Natural killer cell (primary cell): ENCODE data around the gene WNK1. TPM values are rescaled to one million over a fixed set of nuclear protein-coding genes. Genes with fewer than 3 reads are reported as not detected.

ENCODE experiments used
- ATAC-seq, 3 donors: fragments of 150-1000 bp in 2 of 3; fragments of 200-7000 bp in 1 of 3; cut with Tn5 transposase; 1 replicate in 1 of 3; 2 replicates in 2 of 3; pipeline ENCODE4 v1.10.0; 2021; ENCODE audit warnings: mild to moderate bottlenecking in 2 of 3, moderate library complexity in 2 of 3
- DNase-seq, 2 donors: peaks; one replicate each; pipeline versions ENCODE4 v3.0.0 to v3.0.0-alpha.2; 2013 to 2021; ENCODE audit warnings: mixed read lengths in 1 of 2
- H3K27ac ChIP-seq: one replicate; pipeline ENCODE4 v1.5.1; 2013; ENCODE audit warnings: mild to moderate bottlenecking, low read length
- H3K27me3 ChIP-seq: one replicate; pipeline ENCODE4 v1.6.1; 2013; ENCODE audit warnings: low read length; ENCODE audit not compliant: control insufficient read depth, insufficient read depth
- H3K36me3 ChIP-seq: one replicate; pipeline ENCODE4 v1.6.1; 2013; ENCODE audit warnings: low read length; ENCODE audit not compliant: control insufficient read depth, insufficient read depth
- H3K4me1 ChIP-seq: one replicate; pipeline ENCODE4 v1.6.1; 2013; ENCODE audit warnings: low read length; ENCODE audit not compliant: control insufficient read depth, insufficient read depth
- H3K4me3 ChIP-seq: one replicate; pipeline ENCODE4 v1.5.1; 2013; ENCODE audit warnings: low read length
- H3K9me3 ChIP-seq: one replicate; pipeline ENCODE4 v1.6.1; 2013; ENCODE audit warnings: low read length; ENCODE audit not compliant: control insufficient read depth, insufficient read depth
- H3K27ac Mint-ChIP-seq, 2 donors: one replicate each; pipeline ENCODE4 v1.8.0; 2022; ENCODE audit warnings: mild to moderate bottlenecking in 2 of 2, mixed read lengths in 2 of 2, moderate library complexity in 1 of 2
- H3K27me3 Mint-ChIP-seq, 2 donors: one replicate each; pipeline ENCODE4 v1.8.0; 2022; ENCODE audit warnings: low read depth in 2 of 2, mixed read lengths in 2 of 2
- H3K36me3 Mint-ChIP-seq: one replicate; pipeline ENCODE4 v1.8.0; 2022; ENCODE audit warnings: mixed read lengths
- H3K4me1 Mint-ChIP-seq, 2 donors: one replicate each; pipeline ENCODE4 v1.8.0; 2022; ENCODE audit warnings: mixed read lengths in 2 of 2
- H3K4me3 Mint-ChIP-seq: one replicate; pipeline ENCODE4 v1.8.0; 2022; ENCODE audit warnings: mild to moderate bottlenecking, moderate library complexity, mixed read lengths
- H3K9me3 Mint-ChIP-seq, 2 donors: one replicate each; pipeline ENCODE4 v1.8.0; 2022; ENCODE audit warnings: mixed read lengths in 2 of 2
- CTCF ChIP-seq: fragments of 200-600 bp; IDR thresholded peaks from one replicate; pipeline ENCODE4 v1.8.0; 2022; ENCODE audit warnings: antibody characterized with exemption
- WGBS: methylation state at CpG from one replicate; pipeline ENCODE4 v1.1.7; 2013; ENCODE audit warnings: missing lambda C conversion rate; ENCODE audit not compliant: insufficient coverage; 5-methylcytosine and 5-hydroxymethylcytosine counted together
- intact Hi-C: fragments of 100-400 bp; cut with micrococcal nuclease; formaldehyde crosslinking; loops from one replicate; pipeline ENCODE4 v1.14.2; 2022
- total RNA-seq, 4 donors: library from RNA; stranded (reverse); fragments of 120-200 nt in 1 of 4; gene quantifications; one replicate each; pipeline versions ENCODE4 v1.2.3 to v1.2.4, GENCODE V29; 2013 to 2022

Gene WNK1
- total RNA-seq, 3 donors from 2014 or later (not counting 1 experiment from before 2014, with no cell fraction given): 177 to 203 (median 192) TPM

GRCh38 chr12:759628-760027 lies 7.2 kb downstream of the WNK1 start:
- Mint-ChIP-seq H3K4me1 (peaks cover 22 to 57% of the 10 kb centered on the region in 2 donors), H3K36me3 (no peaks in the 10 kb centered on the region), H3K27me3 (no peaks in the 10 kb centered on the region), H3K27ac (no peak overlapping the region), H3K9me3 (no peaks in the 10 kb centered on the region), H3K4me3 (no peak overlapping the region)
- Histone ChIP-seq H3K27ac (no peak overlapping the region), H3K36me3 (peaks cover 4% of the 10 kb centered on the region), H3K4me1 (peaks cover 13% of the 10 kb centered on the region), H3K4me3 (no peak overlapping the region), H3K9me3 (no peaks in the 10 kb centered on the region), H3K27me3 (no peaks in the 10 kb centered on the region)
- DNase-seq (peak in 1 of 2 donors; percentile 41), ATAC-seq (peak in 1 of 3 donors; percentile 17)
- TF ChIP-seq CTCF: no peak
- 67% methylated on average over 1 of the region's 1 CpG for WGBS
- intact Hi-C loops: no loop called here

- Histone ChIP-seq H3K4me1 (peaks cover 12% of the 10 kb centered on the region), H3K27ac (no peak overlapping the region), H3K36me3 (peaks cover 4% of the 10 kb centered on the region), H3K27me3 (no peaks in the 10 kb centered on the region), H3K9me3 (no peaks in the 10 kb centered on the region), H3K4me3 (no peak overlapping the region)
- DNase-seq: no peak
- Mint-ChIP-seq H3K27ac (peak overlapping the region in 1 of 2 donors; percentile 42), H3K9me3 (no peaks in the 10 kb centered on the region), H3K4me1 (peaks cover 14 to 53% of the 10 kb centered on the region in 2 donors), H3K27me3 (no peaks in the 10 kb centered on the region), H3K36me3 (no peaks in the 10 kb centered on the region), H3K4me3 (no peak overlapping the region)
- intact Hi-C loops: no loop called here
- no peak for ATAC-seq
- WGBS: no CpG with 5 or more reads among the region's 1 CpG
- TF ChIP-seq CTCF: no peak
These were observed 8.9 kb downstream of the WNK1 start for GRCh38 chr12:761256-761655.

- WGBS: no CpG with 5 or more reads among the region's 1 CpG
- no peaks in the 10 kb centered on the region for H3K9me3 Mint-ChIP-seq
These were observed 13.5 kb downstream of the WNK1 start for GRCh38 chr12:765840-766239.

More at GRCh38 chr12:765840-766239, 13.5 kb downstream of the WNK1 start:
- Histone ChIP-seq H3K27me3 (no peaks in the 10 kb centered on the region), H3K4me3 (no peak overlapping the region), H3K36me3 (peaks cover 4% of the 10 kb centered on the region), H3K4me1 (peaks cover 12% of the 10 kb centered on the region), H3K27ac (no peak overlapping the region), H3K9me3 (no peaks in the 10 kb centered on the region)
- TF ChIP-seq CTCF: no peak
- H3K27me3 Mint-ChIP-seq: no peaks in the 10 kb centered on the region
- peaks cover 27 to 61% of the 10 kb centered on the region in 2 donors for H3K4me1 Mint-ChIP-seq
- H3K36me3 Mint-ChIP-seq: no peaks in the 10 kb centered on the region
- no peak for DNase-seq
- intact Hi-C loops: no loop called here
- no peak overlapping the region for H3K27ac Mint-ChIP-seq
- ATAC-seq: no peak
- no peak overlapping the region for H3K4me3 Mint-ChIP-seq
